ENCODE results near the gene ADCK1.

GRCh38 chr14:77914073-77914721 lies 114.3 kb downstream of the ADCK1 start:
- no peak for TF ChIP-seq CTCF (conservative IDR thresholded peaks at IDR 0.05; ENCODE audit: low read depth, low read length)
- TF ChIP-seq EZH2phosphoT487 (IDR thresholded peaks at IDR 0.05; ENCODE audit: borderline replicate concordance, low read length), result no peak
- TF ChIP-seq EZH2 (IDR thresholded peaks at IDR 0.05; ENCODE audit: low read length, unreplicated experiment), result no peak
